Fibroblast of upper back skin (primary cell): ENCODE data around the gene ACOX3.
"Not testable (repeated sequence)": the region's sequence is repeated elsewhere in the genome, so short reads cannot be mapped to it uniquely, and the experiment has no call there.

Experiments
- DNase-seq: peaks from one replicate; pipeline ENCODE4 v3.0.0-alpha.2; 2013

The ACOX3 gene

DNA sequence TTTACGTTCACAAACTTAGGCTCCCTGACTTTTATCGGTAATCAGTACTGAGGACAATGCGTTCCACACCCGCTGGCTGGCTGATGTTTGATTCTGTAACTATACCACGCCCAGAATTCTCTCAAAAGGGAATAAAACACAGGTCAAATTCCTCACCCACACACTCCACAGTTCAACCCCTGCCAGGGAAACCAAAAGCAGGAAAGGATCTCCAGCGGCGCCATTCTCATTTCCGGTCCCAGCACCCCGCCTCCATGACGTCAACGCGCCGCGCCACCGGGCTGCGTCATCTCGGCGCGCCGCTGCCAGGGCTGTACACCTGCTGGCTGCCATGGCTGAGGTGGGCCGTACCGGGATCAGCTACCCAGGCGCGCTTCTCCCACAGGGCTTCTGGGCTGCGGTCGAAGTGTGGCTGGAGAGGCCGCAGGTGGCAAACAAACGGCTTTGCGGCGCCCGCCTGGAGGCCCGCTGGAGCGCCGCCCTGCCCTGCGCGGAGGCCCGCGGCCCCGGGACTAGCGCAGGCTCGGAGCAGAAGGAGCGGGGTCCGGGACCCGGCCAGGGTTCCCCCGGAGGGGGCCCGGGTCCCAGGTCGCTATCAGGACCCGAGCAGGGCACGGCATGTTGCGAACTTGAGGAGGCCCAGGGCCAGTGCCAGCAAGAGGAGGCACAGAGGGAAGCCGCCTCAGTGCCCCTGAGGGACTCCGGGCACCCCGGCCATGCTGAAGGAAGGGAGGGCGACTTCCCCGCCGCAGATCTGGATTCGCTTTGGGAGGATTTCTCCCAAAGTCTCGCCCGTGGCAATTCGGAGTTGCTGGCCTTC lies at the start of gene ACOX3, which contains the start of gene TRMT44:
ACOX3 (minus strand) TSS at position 232 of the 820 bp plus-strand sequence. CDS start 24,202 bp downstream, outside the sequence.
TRMT44 (plus strand) TSS at position 286 of the 820 bp plus-strand sequence; CDS start at position 332, 46 bp downstream.
- peak; percentile 89 for DNase-seq

DNA sequence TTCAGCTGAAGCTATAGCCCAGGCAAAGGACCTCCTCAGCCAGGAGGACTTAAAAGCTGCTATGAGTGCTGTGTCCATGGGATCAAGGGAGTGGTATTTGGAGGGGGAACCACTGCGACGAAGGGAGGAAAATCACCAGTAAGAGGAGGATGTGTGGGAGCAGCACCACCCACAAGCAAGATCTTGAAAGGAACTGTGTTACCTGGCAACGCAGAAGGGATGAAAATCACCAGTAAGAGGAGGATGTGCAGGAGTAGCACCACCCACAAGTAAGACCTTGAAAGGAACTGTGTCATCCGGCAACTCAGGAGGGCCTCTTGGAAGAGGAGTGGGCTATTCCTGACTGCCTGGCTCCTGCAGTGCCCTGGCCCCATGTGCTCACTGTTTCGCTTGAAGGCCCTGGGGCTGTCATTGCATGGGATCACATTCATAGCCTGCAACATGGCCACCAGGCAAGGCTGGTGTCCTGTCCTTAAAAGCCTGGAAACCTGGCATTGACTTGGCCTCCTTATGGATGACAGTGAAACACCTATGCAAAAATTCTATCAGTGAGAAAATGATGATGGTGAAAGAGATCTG lies 48.4 kb upstream of the ACOX3 start:
- DNase-seq: no peak

DNA sequence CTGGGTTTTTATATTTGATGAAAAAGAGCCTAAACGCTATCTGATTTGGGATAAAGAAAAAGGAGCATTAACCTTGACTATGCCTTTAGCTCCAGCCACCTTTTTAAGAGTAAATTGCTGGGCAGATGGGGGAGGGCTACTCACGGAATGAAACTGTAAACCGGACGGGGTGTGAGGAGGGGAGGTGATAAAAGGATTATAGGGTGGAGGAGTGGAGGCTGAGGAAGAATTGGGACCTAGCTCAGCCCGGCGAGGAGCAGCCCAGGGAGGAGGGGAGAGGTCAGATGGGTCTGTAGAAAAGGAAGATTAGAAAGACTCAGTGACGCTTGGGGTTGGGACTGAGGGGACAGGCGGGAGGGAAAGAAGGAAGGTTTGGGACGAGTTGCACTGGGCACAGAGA lies 46.1 kb upstream of the ACOX3 start:
- not testable (repeated sequence) for DNase-seq

DNA sequence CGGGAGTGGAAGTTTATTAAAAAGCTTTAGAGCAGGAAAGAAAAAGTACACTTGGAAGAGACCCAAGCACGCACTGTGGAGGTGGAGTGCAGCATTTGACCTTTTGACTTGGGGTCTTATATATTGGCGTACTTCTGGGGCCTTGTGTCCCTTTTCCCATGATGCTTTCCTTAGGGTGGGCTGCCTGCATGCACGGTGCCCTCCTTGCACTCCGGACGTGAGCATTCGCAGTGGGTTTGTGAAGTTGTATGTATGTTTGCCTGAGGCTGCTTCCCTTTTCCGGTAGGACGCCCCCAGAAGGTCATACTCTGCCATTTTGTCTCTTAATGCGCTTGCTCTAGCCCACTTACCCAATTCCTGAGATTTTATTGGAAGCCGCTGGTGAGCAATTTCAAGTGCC lies 39.7 kb upstream of the ACOX3 start:
- no peak for DNase-seq

DNA sequence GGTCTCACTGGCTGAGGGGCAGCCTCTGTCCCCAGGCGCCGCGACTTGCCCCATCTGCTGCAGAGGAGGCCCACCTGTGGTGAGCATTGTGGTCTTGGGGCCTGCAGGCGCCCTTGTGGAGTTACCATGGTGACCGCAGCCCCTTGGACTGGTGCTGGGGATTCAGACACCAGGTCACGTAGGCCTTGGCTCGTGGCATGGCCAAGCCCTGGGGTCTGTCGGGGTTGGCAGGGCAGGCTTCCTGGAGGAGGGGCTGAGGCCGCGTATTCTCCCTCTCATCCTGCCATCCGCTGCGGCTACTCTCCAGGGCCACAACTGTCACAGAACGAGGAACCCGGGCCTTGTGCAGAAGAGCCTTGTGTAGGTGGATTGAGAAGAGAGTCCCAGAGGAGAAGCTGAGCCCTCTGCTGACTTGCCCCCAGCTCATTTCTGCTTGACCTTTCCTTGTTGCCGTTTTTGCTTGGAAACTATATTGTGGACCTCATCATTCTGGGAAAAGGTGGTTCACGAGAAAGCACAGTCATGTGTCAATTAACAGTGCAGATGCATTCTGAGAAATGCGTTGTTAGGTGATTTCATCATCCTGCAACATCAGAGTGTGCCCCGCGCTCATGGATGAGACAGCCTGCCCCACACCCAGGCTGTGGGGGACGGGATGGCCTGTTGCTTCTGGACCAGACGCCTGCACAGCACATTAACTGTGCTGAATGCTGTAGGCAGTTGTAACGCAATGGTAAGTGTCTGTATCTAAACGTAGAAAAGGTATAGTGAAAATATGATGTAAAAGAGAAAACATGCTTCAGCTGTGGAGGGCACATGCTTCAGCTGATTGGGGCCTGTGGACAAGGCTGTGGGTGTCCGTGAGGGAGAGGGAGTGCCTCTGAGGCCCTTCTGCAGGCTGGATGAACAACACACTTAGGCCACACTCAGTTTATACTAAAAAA lies 38.5 kb upstream of the ACOX3 start:
- DNase-seq: peak; percentile 46

DNA sequence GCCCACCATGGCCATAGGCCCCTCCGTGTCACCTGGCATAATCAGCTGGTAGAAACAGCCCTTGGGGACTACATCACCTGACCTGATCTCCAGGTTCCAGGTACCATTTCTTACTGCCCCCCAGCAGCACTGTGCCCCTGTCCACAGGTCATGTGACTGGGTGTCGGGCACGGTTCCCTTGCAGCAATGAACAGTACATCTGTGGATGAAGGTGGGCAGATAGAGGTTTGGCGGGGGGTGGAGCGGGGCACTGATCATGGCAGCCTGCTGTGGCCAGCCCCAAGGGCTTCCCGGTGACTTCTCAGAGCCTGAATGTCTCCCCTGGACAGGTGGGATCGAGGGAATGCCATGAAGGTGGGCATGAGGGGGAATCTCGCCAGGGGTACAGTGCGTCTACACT lies 37.8 kb upstream of the ACOX3 start:
- DNase-seq: no peak

DNA sequence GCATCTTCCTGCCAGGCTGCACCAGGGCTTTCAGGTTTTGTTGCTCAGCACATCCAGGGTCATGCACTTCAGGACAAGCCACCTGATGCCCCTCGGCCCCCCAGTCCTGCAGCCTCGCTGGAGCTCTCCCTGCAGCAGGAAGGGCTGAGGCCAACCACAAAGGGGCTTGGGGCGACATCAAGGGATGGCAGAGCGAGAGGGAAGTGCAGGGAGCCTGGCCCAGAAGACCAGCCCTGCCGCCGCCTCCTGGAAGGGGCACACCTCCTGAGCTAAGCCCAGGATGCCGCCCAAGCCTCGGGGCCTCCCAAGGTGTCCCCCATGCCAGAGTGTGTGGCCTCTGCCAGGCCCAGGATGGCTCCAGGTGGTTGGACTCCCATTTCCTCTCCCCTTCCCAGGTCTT lies 37.2 kb upstream of the ACOX3 start:
- DNase-seq: no peak

DNA sequence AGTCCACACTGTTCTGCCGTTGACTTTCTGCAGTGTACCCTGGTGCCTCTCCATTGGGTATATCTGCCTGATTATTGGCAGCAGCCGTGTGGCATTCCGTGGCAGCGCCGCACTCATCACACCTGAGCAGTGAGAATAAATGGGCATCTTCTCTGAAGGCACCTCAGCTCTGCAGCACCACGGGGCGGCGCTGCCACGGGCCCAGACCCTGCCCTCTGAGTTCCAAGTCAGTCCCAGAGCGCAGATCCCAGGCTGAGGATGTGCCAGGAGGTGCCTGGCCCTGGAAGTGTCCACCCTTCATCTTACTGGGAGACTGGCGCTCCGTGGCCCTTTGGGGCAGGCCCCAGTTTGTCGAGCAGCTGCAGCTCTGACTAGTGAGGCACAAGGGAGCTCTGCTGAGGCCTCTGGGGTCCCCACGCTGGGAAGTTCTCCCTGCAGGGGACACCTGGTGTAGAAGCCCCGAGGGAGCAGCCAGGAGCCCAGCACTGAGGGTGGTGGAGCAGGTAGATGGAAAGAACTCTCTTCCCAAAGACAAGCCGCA lies 36.6 kb upstream of the ACOX3 start:
- no peak for DNase-seq

DNA sequence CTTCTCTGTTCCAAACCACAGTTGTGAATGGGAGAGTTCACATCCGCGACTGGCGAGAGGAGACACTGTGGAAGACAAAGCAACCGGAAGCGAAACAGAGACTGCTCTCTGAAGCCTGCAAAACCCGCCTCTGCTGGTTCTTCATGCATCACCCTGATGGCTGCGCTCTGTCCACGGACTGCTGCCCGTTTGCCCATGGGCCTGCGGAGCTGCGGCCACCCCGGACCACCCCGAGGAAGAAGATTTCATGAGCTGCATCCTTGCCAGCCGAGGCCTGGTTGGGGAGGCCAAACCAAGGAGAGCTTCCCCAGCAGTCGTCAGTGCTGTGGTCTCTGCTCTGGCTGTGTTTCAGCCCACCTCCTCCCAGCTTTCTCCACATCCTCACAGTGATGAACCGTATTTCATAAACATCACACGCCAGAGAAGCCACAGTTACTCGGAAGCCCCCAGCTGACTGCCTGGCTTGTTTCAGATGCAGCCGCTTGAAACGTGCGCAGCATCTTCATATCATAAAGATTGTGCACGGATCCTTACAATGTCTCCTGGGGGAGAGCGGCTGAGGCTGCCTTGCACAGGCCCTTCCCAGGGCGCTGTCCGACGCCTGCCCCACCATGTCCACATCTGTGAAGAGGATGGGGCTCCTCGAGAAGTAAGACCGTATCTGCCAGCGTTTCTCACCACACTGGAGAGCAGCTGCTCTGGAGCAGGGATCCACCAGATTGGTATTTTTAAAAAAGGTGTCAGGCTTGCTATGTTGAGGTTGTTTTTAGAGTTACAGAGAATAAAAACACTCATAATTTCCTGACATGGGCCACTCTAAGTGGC lies 35.4 kb upstream of the ACOX3 start:
- no peak for DNase-seq

DNA sequence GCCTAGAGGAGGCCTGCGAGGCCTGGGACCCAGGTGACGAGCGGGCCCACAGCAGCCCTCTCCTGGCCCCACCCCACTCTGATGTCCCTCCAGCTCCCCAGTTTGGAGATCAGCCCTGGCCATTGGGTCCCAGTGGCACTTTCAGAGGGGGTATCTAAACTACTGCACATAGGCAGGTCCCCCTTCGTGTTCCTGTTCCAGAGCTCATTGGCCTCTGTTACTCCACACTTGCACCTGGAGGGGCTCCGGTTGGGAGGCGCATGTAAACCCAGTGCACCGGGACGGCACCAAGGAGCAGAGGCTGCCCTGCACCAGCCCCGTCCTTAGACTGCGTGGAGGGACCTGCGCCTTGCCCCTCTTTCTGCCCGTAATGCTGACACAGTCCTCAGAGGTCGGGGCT lies 34.3 kb upstream of the ACOX3 start:
- no peak for DNase-seq

DNA sequence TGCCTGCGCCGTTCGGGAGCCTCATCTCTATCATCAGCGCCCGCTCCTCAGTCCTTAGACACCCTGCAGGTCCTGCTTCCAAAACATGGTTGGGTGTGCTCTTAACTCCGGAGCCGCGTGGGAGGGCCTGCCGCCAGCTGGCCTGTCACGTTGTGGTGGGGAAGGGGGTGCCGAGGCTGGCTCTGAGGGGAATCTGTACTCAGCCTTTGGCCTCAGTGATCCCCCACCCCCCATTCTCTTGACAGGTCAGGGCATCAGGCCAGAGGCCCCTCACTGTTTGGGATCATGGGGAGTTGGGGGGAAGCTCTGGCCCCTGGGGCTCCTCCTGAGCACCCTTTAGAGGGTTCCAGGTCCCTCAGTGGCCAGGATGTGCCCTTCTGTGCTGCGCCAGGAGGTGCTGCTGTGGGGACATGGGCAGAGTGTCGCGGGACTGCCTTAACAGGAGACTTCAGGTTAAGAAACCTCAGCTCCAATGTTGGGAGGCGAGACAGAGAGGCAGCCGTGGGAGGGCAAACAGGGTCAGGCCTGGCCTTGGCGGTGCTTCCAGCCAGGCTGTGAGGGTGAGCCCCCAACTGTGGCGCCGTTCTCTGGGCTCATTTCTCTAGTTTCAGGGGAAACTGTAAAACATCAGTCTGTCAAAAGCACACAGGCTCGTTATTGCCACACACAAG lies 33.5 kb upstream of the ACOX3 start:
- DNase-seq: no peak

DNA sequence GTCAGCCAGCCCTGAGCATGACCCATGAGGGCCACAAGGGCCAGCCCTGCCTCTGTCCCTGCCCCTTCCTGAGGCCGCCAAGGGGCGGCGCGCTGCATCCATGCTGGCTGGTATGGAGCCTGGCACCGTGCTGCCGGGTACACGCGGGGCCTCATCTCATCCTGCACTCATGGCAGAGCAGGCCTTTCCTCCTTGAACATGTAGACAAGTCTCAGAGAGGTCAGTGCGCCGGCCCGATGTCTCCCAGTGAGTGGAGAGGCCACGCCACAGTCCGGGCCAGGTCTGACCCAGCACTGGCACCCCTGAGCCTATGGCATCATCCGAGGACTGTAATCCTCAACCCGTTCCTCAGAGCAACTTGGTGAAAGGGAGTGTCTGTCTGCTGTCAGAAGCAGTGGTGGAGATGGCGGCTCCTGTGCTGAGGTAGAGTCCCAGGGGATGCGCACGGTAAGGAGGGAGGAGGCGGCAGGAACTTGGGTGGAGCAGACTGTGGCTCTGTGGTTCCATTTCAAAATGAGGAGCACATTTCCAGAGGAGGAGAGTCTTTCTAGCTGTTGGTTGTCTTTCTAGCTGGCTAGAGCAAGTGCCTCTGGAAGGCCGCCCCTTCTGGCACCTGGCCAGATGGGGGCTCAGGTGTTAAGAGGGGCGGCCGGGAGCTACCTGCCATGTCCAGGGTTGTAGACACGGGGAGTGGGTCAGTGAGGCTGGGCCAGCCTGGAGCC lies 32.8 kb upstream of the ACOX3 start:
- DNase-seq: no peak

DNA sequence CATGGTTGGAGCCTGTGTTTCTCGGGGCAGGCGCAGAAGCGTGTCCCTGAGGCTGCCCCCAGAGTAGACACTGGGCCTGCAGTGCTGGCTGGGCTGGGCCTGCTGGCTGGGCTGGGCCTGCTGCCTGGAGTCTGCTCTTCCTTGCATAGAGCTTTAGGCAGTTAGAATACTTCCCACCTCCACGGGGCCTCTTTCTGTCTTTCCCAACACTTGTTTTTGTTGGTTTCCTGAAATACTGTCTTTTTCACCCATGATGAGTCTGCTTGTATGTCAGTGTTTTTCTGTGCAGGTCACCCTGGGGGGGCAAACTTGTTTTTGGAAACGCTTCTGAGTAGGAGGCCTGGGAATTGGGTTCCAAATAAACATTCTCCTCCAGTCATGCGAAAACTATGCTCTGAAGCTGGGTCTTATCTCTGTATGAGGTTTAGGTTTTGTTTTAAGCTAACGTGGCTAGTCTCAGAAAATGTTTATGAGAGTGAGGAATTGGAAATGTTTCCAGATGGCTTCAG lies 32.2 kb upstream of the ACOX3 start:
- peak; percentile 87 for DNase-seq

DNA sequence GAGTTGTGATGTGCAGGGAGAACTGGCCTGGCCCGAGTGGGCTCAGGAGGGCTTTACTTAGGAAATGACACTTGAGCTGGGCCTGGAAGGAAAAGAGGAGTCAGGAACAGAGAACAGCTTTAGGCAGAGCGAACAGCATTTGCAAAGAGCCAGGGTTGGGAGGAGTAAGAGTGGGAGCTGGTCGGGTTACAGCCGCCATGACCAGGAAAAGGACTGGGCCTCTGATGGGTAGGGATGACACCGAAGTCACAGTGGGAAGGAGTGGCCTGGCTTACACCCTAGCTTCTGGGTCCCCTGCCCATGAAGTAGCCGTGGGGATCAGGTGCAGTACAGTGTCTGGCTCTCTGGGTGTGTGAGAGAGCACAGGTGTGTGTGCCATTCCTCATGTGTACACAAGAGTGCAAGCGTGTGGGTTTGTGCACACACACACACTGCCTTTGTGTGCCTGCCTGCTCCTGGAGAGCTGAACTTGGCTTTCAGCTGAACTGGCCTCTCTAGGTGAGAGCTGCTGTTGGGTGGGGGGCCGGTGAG lies 31.7 kb upstream of the ACOX3 start:
- no peak for DNase-seq

DNA sequence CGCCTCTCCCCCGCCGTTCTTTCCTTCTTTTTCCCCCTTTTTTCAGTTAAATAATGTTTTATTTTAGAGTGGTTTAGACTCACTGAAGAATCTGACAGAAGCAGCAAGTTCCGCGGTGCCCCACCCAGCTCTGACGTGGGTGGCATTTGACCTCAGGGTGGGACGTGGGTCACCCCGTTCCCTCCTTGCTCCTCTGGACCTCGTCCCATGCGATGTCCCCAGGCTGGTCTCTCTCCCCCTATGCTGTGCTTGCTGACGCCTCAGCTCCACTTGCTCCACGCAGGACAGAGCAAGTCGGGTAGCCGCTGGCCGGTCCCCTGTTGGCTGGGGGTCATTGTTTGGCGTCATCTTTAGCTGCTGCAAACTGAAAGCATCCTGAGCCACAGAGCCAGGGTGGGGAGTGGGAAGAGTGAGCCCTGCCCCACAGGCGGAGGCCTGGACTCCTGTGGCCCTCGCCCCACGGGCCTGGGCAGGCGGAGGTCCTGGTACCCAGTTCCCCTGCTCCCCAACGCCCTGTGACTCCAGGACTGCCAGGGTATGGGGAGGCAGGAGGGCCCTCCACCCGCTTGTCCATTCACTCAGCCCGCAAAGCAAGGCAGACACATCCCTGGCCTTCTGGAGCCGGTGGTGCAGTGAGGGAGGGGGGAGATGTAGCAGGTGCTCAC lies 30.8 kb upstream of the ACOX3 start:
- DNase-seq: no peak

DNA sequence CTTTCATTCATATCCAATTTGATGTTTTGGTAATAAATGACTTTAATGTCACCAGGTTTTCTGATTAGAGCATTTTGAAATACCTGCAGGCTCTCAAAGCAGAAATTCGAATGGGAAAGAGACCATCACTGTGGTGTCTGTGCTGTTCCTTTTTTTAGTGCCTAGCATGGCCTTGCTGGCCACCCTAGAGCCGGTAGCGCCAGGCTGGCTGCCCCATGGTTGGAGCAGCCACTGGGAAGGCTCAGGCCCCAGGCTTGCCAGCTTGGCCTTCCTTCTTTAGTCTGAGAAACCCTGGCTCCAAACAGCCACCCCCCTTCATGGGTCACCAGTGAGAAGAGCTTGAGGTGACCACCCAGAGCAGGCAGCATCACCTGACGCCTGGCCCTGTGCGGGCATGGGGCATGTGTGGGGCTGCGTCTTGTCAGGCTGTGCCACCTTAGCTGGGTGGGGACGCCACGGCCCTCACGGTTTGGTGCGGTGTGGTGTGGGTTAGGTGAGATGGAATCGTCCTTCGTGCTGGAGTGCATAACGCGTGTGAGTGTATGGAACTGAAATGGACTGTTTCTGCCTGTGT lies 30.0 kb upstream of the ACOX3 start:
- no peak for DNase-seq

DNA sequence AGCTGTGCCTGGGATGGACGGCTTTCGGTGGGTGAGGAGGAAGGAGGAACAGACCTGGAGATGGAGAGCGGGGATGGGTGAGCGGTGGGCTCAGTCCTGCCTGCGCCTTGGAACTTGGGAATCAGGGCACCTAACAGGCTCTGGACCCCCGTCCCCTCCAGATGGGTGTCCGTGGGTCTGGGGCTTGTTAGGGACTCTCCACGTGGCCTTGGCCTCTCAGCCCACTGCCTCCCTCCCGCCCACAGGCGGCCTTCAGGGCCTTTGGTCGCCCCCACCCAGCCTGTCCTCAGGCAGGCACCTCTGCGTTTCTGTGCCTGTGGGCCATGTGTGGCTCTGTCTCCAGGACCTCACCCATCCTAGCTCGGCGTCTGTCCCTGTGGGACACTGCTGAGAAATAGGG lies 29.0 kb upstream of the ACOX3 start:
- no peak for DNase-seq

DNA sequence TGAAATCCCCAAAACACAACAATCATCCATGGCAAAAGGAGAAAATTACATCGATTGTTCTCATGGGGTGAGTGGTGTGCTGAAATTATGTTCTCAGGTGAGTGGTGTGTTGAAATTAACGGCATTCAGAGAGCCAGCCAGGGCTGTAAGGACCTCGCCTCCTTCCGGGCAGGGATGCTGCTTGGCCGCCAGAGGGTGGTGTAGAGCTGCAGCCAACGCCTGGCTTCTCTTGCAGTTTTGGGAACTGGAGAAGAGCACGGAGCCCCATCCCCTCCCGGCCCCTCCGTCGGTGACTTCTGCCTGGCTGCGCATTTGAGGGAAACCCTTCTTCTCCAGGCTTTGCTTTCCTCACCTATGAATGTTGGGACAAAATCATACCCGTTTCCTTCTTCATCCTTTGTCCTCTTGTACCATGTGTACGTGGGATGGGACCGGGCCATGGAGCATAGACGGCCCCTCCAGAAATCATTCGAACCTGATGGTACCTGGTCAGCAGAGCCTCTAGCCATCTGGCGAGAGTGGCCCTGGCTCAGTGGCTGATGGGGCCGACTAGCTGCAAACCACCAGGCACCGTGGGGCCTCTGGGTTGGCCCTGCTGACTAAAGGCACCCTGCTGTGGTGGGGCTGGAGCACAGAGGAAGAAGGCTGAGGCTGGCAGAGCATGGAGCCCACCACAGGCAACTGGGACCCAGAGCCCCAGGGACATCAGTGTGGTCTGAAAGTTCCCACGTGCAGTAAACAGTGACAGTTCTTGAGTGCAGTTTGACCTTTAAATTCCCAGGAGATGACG lies 28.4 kb upstream of the ACOX3 start:
- peak; percentile 50 for DNase-seq

DNA sequence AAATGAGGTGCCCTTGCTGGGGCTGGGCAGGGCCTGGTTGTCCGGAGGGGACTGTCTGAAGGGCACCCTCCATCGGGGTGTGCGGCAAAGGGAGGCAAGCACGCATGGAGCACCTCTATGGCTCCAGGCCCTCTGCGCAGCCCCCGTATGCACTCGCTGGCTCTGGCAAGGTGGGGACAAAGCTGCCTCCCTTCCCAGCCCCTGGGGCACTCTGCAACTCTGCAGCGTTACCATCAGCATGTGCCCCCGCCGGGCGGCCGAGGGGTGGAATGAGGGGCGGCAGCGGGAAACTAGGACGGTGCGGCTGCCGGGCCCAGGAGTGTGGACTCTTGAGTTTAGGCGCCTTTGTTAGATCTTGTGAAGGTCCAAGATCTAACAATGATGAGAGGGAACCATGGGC lies 26.5 kb upstream of the ACOX3 start:
- no peak for DNase-seq
